Measurements from ENCODE around the gene SOBP.

DNA sequence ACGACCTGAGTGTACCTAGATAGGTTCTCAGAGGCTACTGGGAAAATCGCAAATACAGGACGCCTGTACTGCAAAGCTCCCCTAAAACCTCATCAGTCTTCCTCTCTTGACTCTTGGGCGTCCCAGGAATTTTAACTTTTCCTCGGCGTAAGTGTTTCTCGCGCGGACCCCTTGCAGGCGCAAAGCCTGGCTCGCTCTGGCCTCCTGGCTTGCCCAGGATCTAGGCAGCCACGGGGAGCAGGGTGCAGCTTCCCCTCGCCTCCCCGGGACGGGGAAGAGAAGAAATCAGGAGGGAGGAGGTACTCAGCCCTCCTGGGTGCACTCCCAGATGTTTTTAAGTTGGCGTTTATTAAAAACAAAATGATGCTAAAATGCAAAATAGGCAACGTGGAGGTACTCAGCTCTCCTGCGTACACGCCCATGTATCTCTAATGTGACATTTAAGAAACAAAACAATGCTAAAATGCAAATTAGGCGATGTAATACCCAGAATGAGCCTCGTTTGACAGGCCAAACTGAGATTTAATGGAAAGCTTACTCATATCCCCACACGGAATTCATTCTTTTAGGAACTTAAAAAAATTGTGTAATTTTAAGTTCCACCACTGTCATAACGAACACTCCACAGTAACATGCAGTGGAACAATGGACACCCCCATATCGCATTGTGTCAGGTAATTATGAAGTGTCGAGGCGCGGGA lies 1.6 kb upstream of the SOBP start:
- no peak for TF ChIP-seq CTCF (IDR thresholded peaks at IDR 0.05)
- no peak for TF ChIP-seq ZFX (IDR thresholded peaks at IDR 0.05; ENCODE audit: borderline replicate concordance)

All from 22Rv1 (cell line).